ENCODE measurements around the gene CTF1. TPM values are rescaled to one million over a fixed set of nuclear protein-coding genes. Genes with fewer than 3 reads are reported as not detected.
A peak's percentile ranks its signal among the peaks of the same experiment; 100 is the strongest.

Gene CTF1
- total RNA-seq, 4 donors from 2014 or later: 2.3 to 20.6 (median 13.8) TPM; not detected in 1

- H3K27me3 ChIP-seq: no peaks in the 10 kb centered on the region
- H3K4me3 ChIP-seq: peak overlapping the region; percentile 65 to 67
- H3K27ac ChIP-seq: peak overlapping the region; percentile 99 to 100
- no peaks in the 10 kb centered on the region for H3K36me3 ChIP-seq
- no peaks in the 10 kb centered on the region for H3K9me3 ChIP-seq
- peak in 1 of 2 donors; percentile 46 for DNase-seq
- H3K4me1 ChIP-seq: peaks cover 6 to 7% of the 10 kb centered on the region in 2 donors
- intact Hi-C loops (cut with DNase I; ENCODE audit: low total_unique reads): no loop called here
- no peak for TF ChIP-seq POLR2A (IDR thresholded peaks at IDR 0.05)
- TF ChIP-seq, protein P1, sequence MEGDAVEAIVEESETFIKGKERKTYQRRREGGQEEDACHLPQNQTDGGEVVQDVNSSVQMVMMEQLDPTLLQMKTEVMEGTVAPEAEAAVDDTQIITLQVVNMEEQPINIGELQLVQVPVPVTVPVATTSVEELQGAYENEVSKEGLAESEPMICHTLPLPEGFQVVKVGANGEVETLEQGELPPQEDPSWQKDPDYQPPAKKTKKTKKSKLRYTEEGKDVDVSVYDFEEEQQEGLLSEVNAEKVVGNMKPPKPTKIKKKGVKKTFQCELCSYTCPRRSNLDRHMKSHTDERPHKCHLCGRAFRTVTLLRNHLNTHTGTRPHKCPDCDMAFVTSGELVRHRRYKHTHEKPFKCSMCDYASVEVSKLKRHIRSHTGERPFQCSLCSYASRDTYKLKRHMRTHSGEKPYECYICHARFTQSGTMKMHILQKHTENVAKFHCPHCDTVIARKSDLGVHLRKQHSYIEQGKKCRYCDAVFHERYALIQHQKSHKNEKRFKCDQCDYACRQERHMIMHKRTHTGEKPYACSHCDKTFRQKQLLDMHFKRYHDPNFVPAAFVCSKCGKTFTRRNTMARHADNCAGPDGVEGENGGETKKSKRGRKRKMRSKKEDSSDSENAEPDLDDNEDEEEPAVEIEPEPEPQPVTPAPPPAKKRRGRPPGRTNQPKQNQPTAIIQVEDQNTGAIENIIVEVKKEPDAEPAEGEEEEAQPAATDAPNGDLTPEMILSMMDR (IDR thresholded peaks at IDR 0.05): no peak
Observed at GRCh38 chr16:30893417-30893743, 3.0 kb upstream of the CTF1 start.

DNA sequence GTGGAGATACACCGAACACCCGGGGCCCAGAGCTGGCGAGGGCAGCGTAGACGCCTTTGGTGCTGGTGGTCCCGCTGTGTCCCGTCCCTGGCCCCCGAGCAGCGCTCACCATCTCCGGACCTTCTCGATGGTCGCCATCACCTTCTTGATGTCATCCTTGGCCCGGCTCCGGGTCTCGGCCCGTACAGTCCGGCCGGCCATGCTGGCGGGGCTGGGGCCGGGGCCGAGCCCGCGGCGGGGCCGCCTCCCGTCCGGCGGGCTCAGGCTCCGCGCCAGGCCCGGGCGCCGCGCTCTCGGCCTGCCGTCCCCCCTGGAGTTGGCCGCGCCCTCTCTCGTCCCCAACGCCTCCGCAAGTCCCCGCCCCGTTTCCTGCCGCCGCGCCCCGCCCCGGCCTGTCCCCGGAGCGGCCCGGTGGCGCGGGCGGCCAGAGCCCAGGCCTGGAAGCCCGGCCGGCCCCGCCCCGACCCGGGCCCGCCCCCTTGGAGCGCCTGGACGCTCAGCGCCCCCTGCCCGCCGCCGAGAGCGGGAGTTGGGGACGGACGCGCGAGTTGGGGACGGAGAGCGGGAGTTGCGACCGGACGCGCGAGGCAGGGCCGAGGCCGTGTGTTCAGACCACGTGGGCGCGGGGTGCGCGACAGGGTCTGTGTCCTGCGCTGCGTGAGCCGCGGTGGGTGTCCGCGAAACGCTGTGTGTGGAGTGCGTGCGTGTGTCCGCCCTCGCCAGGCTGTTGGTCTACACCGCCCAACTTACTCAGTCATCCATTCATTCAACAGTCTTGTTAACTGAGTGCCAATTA lies 2.5 kb upstream of the CTF1 start, which contains the start of gene BCL7C:
Gene BCL7C (minus strand): TSS at position 334 of the 796 bp plus-strand sequence. CDS start 133 bp downstream, at position 201.
- peak; percentile 88 to 92 for DNase-seq
- peak within 1 kb of the TSS; percentile 99 to 100 for H3K27ac ChIP-seq
- intact Hi-C loops (cut with DNase I; ENCODE audit: low total_unique reads): no loop called here

DNA sequence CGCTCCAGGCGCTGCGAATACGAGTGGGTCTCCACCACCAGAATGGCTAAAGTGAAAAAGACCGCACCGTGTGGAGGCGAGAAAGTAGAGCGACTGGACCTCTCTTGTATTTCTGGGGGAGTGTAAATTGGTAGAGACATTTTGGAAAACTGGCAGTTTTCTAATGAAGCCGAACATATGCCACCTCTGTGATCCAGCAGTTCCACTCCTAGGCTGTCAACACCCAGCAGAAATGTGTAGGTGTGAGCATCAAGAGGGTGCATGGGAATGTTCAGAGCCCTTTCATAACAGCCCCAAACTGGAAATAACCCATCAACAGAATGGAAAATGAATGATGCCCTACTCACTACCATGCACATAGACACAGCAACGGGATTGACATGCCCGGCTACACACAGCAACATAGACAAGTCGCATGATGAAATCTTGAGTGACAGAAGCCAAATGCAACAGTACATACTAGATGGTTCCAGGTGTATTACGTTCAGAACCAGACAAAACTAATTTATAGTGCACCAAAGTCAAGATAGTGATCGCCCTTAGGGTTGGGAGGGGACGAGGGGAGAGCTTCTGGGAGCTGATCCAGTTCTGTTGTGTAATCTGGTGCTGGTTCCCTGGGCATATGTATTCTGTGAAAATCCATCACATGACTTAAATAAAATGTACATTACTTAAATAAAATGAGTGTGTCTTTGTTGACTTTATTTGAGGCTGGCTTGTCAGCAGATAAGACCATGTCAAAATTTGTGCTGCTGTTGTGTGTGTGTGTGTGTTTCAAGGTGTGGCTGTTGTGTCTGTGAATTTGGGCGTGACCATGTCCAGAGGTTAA lies 1.7 kb upstream of the CTF1 start:
- H3K4me1 ChIP-seq: peaks cover 6 to 7% of the 10 kb centered on the region in 2 donors
- TF ChIP-seq, protein P1 (IDR thresholded peaks at IDR 0.05): no peak
- TF ChIP-seq POLR2A (IDR thresholded peaks at IDR 0.05): no peak

More for the DNA sequence above, 2.5 kb upstream of the CTF1 start, which contains the start of gene BCL7C:
- Histone ChIP-seq H3K27me3 (no peaks in the 10 kb centered on the region), H3K4me1 (peaks cover 6 to 7% of the 10 kb centered on the region in 2 donors), H3K36me3 (no peaks in the 10 kb centered on the region), H3K4me3 (peak within 1 kb of the TSS; percentile 65 to 67), H3K9me3 (no peaks in the 10 kb centered on the region)
- TF ChIP-seq, protein P1 (IDR thresholded peaks at IDR 0.05): peak; percentile 49 to 73 (median 68)
- TF ChIP-seq POLR2A (IDR thresholded peaks at IDR 0.05): peak; percentile 26 to 72

GRCh38 chr16:30895627-30896260 lies 670 bp upstream of the CTF1 start:
- peak overlapping the region; percentile 99 to 100 for H3K27ac ChIP-seq
- peaks cover 6 to 7% of the 10 kb centered on the region in 2 donors for H3K4me1 ChIP-seq
- H3K9me3 ChIP-seq: no peaks in the 10 kb centered on the region
- H3K36me3 ChIP-seq: no peaks in the 10 kb centered on the region
- H3K27me3 ChIP-seq: no peaks in the 10 kb centered on the region
- peak overlapping the region; percentile 73 to 87 for H3K4me3 ChIP-seq
- no peak for TF ChIP-seq POLR2A (IDR thresholded peaks at IDR 0.05)
- TF ChIP-seq, protein P1 (IDR thresholded peaks at IDR 0.05): no peak
- intact Hi-C loops (cut with DNase I; ENCODE audit: low total_unique reads): no loop called here
- DNase-seq: peak in 1 of 2 donors; percentile 39

More for the DNA sequence above, 1.7 kb upstream of the CTF1 start:
- H3K27me3 ChIP-seq: no peaks in the 10 kb centered on the region
- H3K36me3 ChIP-seq: no peaks in the 10 kb centered on the region
- peak overlapping the region; percentile 99 to 100 for H3K27ac ChIP-seq
- no peak for DNase-seq
- peak overlapping the region; percentile 65 to 67 for H3K4me3 ChIP-seq
- intact Hi-C loops (cut with DNase I; ENCODE audit: low total_unique reads): no loop called here
- H3K9me3 ChIP-seq: no peaks in the 10 kb centered on the region
